Subcutaneous adipose tissue (tissue), 4 donors: ENCODE results near the gene ATP1A4. TPM values are rescaled to one million over a fixed set of nuclear protein-coding genes. Genes with fewer than 3 reads are reported as not detected.

Experiments used
- CTCF ChIP-seq: fragments of 450-650 bp; IDR thresholded peaks from one replicate; pipeline ENCODE4 v1.5.1; 2016; ENCODE audit warnings: low read depth, mild to moderate bottlenecking, control low read depth, antibody characterized with exemption, moderate library complexity
- total RNA-seq, 4 donors: library from RNA; depleted of rRNA; stranded (reverse); fragments of >200 nt; gene quantifications; one replicate each; pipeline ENCODE4 v1.1.0, GENCODE V29; 2016

ATP1A4 gene
- total RNA-seq, 4 donors from 2014 or later, result 0.22 TPM; not detected in 3

GRCh38 chr1:160159846-160160245, 8.4 kb downstream of the ATP1A4 start:
- no peak for TF ChIP-seq CTCF

- no peak for TF ChIP-seq CTCF
Observed at GRCh38 chr1:160161965-160162705, 10.7 kb downstream of the ATP1A4 start.

GRCh38 chr1:160162931-160163330, 11.5 kb downstream of the ATP1A4 start:
- TF ChIP-seq CTCF, result no peak

GRCh38 chr1:160163615-160164014, 12.2 kb downstream of the ATP1A4 start:
- TF ChIP-seq CTCF, result no peak

- TF ChIP-seq CTCF, result no peak
Observed at GRCh38 chr1:160164121-160164520, 12.7 kb downstream of the ATP1A4 start.

- TF ChIP-seq CTCF, result no peak
Observed at GRCh38 chr1:160166166-160166868, 14.9 kb downstream of the ATP1A4 start.

GRCh38 chr1:160167056-160167455, 15.7 kb downstream of the ATP1A4 start:
- TF ChIP-seq CTCF, result no peak
